A673 (cell line): ENCODE results near the gene RDH13. TPM values are rescaled to one million over a fixed set of nuclear protein-coding genes. Genes with fewer than 3 reads are reported as not detected.
A peak's percentile ranks its signal among the peaks of the same experiment; 100 is the strongest.

Experiments used
- BruUV-seq: library from RNA; stranded (reverse); fragments of 400-500 nt; replicated peaks from 2 replicates; lab custom pipeline; 2021; lab: Mats Ljungman, UMichigan
- CTCF ChIA-PET: fragments of 300-600 bp; sonication (Branson Sonifier 250); formaldehyde crosslinking; loops from one replicate; lab custom pipeline; 2022; ENCODE audit warnings: antibody characterized with exemption; lab: Charles Lee
- POLR2A ChIA-PET: fragments of 300-600 bp; sonication (Branson Sonifier 250); formaldehyde crosslinking; loops from one replicate; lab custom pipeline; 2022; ENCODE audit warnings: antibody characterized with exemption; ENCODE audit not compliant: low non-redundant PET; lab: Charles Lee
- DNase-seq: peaks from one replicate; pipeline ENCODE4 v3.0.0-alpha.2; 2015; ENCODE audit warnings: low spot score
- H3K27ac ChIP-seq: fragments of 200-600 bp; sonication (generic); 2 replicates; pipeline ENCODE4 v1.5.1; 2016; ENCODE audit warnings: mixed run types, low read depth, mild to moderate bottlenecking, mixed read lengths, antibody characterized with exemption, low read length; ENCODE audit not compliant: poor library complexity, severe bottlenecking
- H3K27me3 ChIP-seq: fragments of 200-600 bp; sonication (generic); replicated peaks from 2 replicates; pipeline ENCODE4 v1.6.1; 2017; ENCODE audit warnings: mixed run types, low read depth, mild to moderate bottlenecking, mixed read lengths, antibody characterized with exemption, low read length; ENCODE audit not compliant: insufficient read depth, poor library complexity
- H3K36me3 ChIP-seq: fragments of 200-600 bp; sonication (generic); 2 replicates; pipeline ENCODE4 v1.6.1; 2016; ENCODE audit warnings: mixed run types, mild to moderate bottlenecking, mixed read lengths, antibody characterized with exemption, low read length; ENCODE audit not compliant: insufficient read depth, poor library complexity, severe bottlenecking
- H3K4me1 ChIP-seq: fragments of 200-600 bp; sonication (generic); 2 replicates; pipeline ENCODE4 v1.6.1; 2017; ENCODE audit warnings: mixed run types, mild to moderate bottlenecking, mixed read lengths, antibody characterized with exemption, low read length; ENCODE audit not compliant: insufficient read depth, poor library complexity, severe bottlenecking
- H3K4me3 ChIP-seq: fragments of 200-600 bp; sonication (generic); 2 replicates; pipeline ENCODE4 v1.5.1; 2016; ENCODE audit warnings: low read depth, mixed run types, mild to moderate bottlenecking, mixed read lengths, low read length; ENCODE audit not compliant: poor library complexity, severe bottlenecking
- H3K9me3 ChIP-seq: fragments of 200-600 bp; sonication (generic); 2 replicates; pipeline ENCODE4 v1.6.1; 2016; ENCODE audit warnings: mixed run types, low read depth, mild to moderate bottlenecking, mixed read lengths, antibody characterized with exemption, low read length; ENCODE audit not compliant: poor library complexity, severe bottlenecking
- EZH2 ChIP-seq: fragments of 200-600 bp; sonication (generic); IDR thresholded peaks from 2 replicates; pipeline ENCODE4 v1.6.1; 2017; ENCODE audit warnings: borderline replicate concordance, low read depth, mild to moderate bottlenecking, mixed read lengths, antibody characterized with exemption, low read length; ENCODE audit not compliant: poor library complexity, severe bottlenecking
- intact Hi-C: fragments of 100-400 bp; cut with micrococcal nuclease; formaldehyde crosslinking; loops from one replicate; pipeline ENCODE4 v1.10.0; 2022; ENCODE audit not compliant: unreplicated experiment
- total RNA-seq: library from RNA; stranded (reverse); gene quantifications from 2 replicates; pipeline ENCODE4 v1.2.3, GENCODE V29; 2021
- TF ChIP-seq, protein P1 (sequence below): fragments of 300-800, 200-600 bp; sonication (generic); conservative IDR thresholded peaks from 2 replicates; pipeline ENCODE4 v1.5.1; 2017; ENCODE audit warnings: low read depth, mild to moderate bottlenecking, antibody characterized with exemption, low read length, moderate library complexity, mixed read lengths

Gene RDH13
- total RNA-seq, 1 experiment from 2014 or later = 19.0 TPM

DNA sequence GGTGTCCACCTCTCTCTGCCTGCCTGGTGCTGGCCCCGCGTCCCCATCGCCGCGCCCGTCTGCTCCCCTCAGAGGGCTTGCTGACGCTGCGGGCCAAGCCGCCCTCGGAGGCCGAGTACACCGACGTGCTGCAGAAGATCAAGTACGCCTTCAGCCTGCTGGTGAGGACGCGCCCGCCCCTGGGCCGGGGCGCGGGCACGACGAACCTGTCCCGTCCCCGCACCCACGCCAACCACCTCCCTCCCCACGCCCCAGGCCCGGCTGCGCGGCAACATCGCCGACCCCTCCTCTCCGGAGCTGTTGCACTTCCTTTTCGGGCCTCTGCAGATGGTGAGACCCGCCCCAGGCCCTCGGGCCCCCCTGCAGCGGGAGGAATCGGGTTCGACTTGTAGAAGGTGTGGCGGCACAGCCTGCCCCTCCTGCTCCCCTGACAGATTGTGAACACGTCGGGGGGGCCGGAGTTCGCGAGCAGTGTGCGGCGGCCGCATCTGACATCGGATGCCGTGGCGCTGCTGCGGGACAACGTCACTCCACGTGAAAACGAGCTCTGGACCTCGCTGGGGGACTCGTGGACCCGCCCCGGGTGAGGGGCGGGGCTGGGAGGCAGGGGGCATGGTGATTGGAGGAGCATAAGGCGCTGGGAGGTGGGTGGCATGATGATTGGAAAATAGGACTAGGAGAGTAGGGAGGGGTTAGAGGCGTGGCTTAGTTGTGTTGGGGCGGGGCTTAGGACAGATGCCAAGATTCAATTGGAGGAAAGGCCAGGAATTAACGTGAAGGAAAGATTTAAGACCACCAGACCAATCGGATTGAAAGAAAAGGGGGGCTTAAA, 19.3 kb upstream of the RDH13 start:
- H3K4me1 ChIP-seq = peaks cover 19% of the 10 kb centered on the region
- H3K27ac ChIP-seq = no peak overlapping the region
- intact Hi-C loops = no loop called here
- TF ChIP-seq, protein P1, sequence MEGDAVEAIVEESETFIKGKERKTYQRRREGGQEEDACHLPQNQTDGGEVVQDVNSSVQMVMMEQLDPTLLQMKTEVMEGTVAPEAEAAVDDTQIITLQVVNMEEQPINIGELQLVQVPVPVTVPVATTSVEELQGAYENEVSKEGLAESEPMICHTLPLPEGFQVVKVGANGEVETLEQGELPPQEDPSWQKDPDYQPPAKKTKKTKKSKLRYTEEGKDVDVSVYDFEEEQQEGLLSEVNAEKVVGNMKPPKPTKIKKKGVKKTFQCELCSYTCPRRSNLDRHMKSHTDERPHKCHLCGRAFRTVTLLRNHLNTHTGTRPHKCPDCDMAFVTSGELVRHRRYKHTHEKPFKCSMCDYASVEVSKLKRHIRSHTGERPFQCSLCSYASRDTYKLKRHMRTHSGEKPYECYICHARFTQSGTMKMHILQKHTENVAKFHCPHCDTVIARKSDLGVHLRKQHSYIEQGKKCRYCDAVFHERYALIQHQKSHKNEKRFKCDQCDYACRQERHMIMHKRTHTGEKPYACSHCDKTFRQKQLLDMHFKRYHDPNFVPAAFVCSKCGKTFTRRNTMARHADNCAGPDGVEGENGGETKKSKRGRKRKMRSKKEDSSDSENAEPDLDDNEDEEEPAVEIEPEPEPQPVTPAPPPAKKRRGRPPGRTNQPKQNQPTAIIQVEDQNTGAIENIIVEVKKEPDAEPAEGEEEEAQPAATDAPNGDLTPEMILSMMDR = no peak
- no peak for TF ChIP-seq EZH2
- H3K36me3 ChIP-seq = no peaks in the 10 kb centered on the region
- BruUV-seq = no TSS peak
- ChIA-PET CTCF (no interaction called here), POLR2A (no interaction called here)
- no peaks in the 10 kb centered on the region for H3K9me3 ChIP-seq
- H3K4me3 ChIP-seq = peak overlapping the region; percentile 17
- H3K27me3 ChIP-seq = peaks cover 10% of the 10 kb centered on the region
- DNase-seq = peak; percentile 80

DNA sequence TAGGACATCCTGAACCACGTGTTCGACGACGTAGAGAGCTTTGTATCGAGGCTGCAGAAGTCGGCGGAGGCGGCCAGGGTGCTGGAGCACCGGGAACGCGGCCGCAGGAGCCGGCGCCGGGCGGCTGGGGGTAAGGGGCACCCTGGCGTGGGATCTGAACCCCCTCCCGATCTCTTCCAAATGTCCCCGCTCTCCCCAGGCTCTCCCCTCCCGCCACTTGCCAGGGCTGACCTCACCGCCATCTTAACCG, 18.7 kb upstream of the RDH13 start:
- CTCF ChIA-PET = no interaction called here
- H3K4me3 ChIP-seq = peak overlapping the region; percentile 17
- BruUV-seq = no TSS peak
- POLR2A ChIA-PET = no interaction called here
- no peaks in the 10 kb centered on the region for H3K36me3 ChIP-seq
- peaks cover 18% of the 10 kb centered on the region for H3K4me1 ChIP-seq
- H3K27me3 ChIP-seq = peaks cover 10% of the 10 kb centered on the region
- DNase-seq = no peak
- intact Hi-C loops = no loop called here
- H3K27ac ChIP-seq = no peak overlapping the region
- no peaks in the 10 kb centered on the region for H3K9me3 ChIP-seq
- TF ChIP-seq, protein P1 = no peak
- TF ChIP-seq EZH2 = no peak

DNA sequence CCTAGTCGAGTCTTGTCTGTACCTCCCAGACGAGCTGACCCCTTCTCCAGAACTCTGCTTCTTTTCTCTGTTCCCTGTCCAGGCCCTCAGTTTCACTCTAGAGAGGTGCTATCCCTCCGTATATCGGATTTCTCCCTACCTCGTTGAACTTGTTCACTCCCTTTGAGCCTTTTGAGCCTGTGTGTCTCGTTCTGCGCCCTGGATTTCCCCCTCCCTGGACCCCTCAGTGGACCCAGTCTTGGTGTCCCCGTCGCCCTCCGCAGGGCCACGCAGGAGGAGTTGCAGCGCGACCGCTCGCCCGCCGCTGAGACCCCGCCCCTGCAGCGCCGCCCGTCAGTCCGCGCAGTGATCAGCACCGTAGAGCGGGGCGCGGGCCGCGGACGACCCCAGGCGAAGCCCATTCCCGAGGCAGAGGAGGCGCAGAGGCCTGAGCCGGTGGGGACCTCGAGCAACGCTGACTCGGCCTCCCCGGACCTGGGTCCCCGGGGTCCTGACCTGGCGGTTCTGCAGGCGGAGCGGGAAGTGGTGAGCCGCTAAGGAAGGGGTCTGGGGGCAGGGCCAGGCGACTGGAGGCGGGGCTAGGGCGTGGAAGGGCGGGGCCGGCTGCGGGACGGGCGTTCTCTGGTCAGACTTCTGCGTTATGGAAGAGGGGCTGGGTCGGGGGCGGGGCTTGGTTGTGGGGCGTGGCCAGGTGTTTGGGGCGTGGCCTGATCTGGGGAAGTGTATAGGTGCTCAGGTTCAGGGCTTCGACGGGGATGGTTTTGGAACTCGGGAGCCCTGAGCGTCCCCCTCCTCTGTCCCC, 18.2 kb upstream of the RDH13 start:
- CTCF ChIA-PET = no interaction called here

More for the DNA sequence above, 18.2 kb upstream of the RDH13 start:
- POLR2A ChIA-PET = no interaction called here
- H3K4me3 ChIP-seq = peak overlapping the region; percentile 54
- no peaks in the 10 kb centered on the region for H3K9me3 ChIP-seq
- intact Hi-C loops = no loop called here
- BruUV-seq = no TSS peak
- no peak overlapping the region for H3K27ac ChIP-seq
- H3K27me3 ChIP-seq = peaks cover 10% of the 10 kb centered on the region
- no peak for TF ChIP-seq EZH2
- TF ChIP-seq, protein P1 = 0 out of 2 replicates have a peak, but pooled peaks have one; percentile 13
- H3K36me3 ChIP-seq = no peaks in the 10 kb centered on the region
- peaks cover 18% of the 10 kb centered on the region for H3K4me1 ChIP-seq
- peak; percentile 81 for DNase-seq
